Naive thymus-derived CD8-positive, alpha-beta T cell (primary cell): ENCODE measurements around the gene LAMA5. TPM values are rescaled to one million over a fixed set of nuclear protein-coding genes. Genes with fewer than 3 reads are reported as not detected.

ENCODE experiments used
- ATAC-seq, 2 donors: fragments of 150-1000 bp; cut with Tn5 transposase in 1 of 2; sonication (Bioruptor Pico), chemical (Tn5 transposase) in 1 of 2; 1 replicate in 1 of 2; 2 replicates in 1 of 2; pipeline ENCODE4 v1.10.0; 2021; ENCODE audit warnings: mild to moderate bottlenecking in 2 of 2, moderate library complexity in 2 of 2
- POLR2A ChIA-PET: fragments of 350-600 bp; sonication (Branson Sonifier 250); formaldehyde crosslinking; loops from one replicate; lab custom pipeline; 2021; ENCODE audit warnings: antibody characterized with exemption; lab: Charles Lee
- DNase-seq, 10 donors: peaks; one replicate each; pipeline versions ENCODE4 v3.0.0 to v3.0.0-alpha.2; 2020 to 2022
- H3K27ac Mint-ChIP-seq, 10 donors: one replicate each; pipeline ENCODE4 v1.8.0; 2020 to 2022; ENCODE audit warnings: mild to moderate bottlenecking in 10 of 10, mixed read lengths in 10 of 10, moderate library complexity in 4 of 10, inconsistent platforms in 1 of 10
- H3K27me3 Mint-ChIP-seq, 5 donors: one replicate each; pipeline ENCODE4 v1.8.0; 2021 to 2022; ENCODE audit warnings: mixed read lengths in 5 of 5
- H3K36me3 Mint-ChIP-seq, 3 donors: one replicate each; pipeline ENCODE4 v1.8.0; 2020 to 2022; ENCODE audit warnings: mixed read lengths in 3 of 3, mild to moderate bottlenecking in 2 of 3, inconsistent platforms in 1 of 3
- H3K4me1 Mint-ChIP-seq, 4 donors: one replicate each; pipeline ENCODE4 v1.8.0; 2021 to 2022; ENCODE audit warnings: mixed read lengths in 4 of 4
- H3K4me3 Mint-ChIP-seq, 10 donors: one replicate each; pipeline ENCODE4 v1.8.0; 2020 to 2022; ENCODE audit warnings: mild to moderate bottlenecking in 10 of 10, mixed read lengths in 10 of 10, moderate library complexity in 6 of 10, inconsistent platforms in 1 of 10
- H3K9me3 Mint-ChIP-seq, 9 donors: one replicate each; pipeline ENCODE4 v1.8.0; 2020 to 2022; ENCODE audit warnings: mixed read lengths in 9 of 9, mild to moderate bottlenecking in 3 of 9, inconsistent platforms in 1 of 9, moderate library complexity in 1 of 9
- polyA plus RNA-seq, 3 donors: library from polyadenylated mRNA; unstranded; fragments of 300-500 nt; fragmentation: Illumina TruSeq; gene quantifications; one replicate each; pipeline ENCODE4 v1.2.3, GENCODE V29; 2021
- total RNA-seq, 8 experiments: library from RNA in 2 of 8; stranded (reverse) in 2 of 8; gene quantifications; one replicate each; pipeline ENCODE4 v1.2.3 and lab custom pipeline; 2021 to 2026

Gene LAMA5
- total and polyA plus RNA-seq, 5 experiments from 2014 or later: 0.27 to 4.0 (median 2.5) TPM; not detected in 2

DNA sequence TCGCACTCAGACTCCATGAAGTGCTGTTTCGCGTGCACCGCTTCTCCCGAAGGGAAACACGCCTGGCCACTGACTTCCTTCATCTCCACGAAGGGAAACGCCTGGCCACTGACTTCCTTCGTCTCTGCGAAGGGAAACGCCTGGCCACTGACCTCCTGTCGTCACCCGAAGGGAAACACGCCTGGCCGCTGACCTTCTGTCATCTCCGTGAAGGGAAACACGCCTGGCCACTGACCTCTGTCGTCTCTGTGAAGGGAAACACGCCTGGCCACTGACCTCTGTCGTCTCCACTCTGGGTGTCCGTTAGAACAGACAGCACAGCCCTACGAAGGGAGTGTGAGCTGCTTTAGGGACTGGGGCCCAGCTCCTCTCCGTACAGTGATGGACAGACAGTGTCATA, 81.4 kb downstream of the LAMA5 start:
- no peak overlapping the region for H3K27ac Mint-ChIP-seq
- no peaks in the 10 kb centered on the region for H3K9me3 Mint-ChIP-seq
- H3K4me3 Mint-ChIP-seq: no peak overlapping the region
- H3K27me3 Mint-ChIP-seq: no peaks in the 10 kb centered on the region
- peaks cover 0 to 64% (median 12%) of the 10 kb centered on the region in 3 donors for H3K36me3 Mint-ChIP-seq
- peaks cover 0 to 3% (median 0%) of the 10 kb centered on the region in 4 donors for H3K4me1 Mint-ChIP-seq
- POLR2A ChIA-PET: no interaction called here
- DNase-seq: no peak
- ATAC-seq: no peak

- Mint-ChIP-seq H3K36me3 (peaks cover 0 to 67% (median 12%) of the 10 kb centered on the region in 3 donors), H3K4me1 (peaks cover 0 to 3% (median 0%) of the 10 kb centered on the region in 4 donors), H3K27ac (no peak overlapping the region), H3K4me3 (no peak overlapping the region), H3K9me3 (no peaks in the 10 kb centered on the region), H3K27me3 (no peaks in the 10 kb centered on the region)
- POLR2A ChIA-PET: no interaction called here
- ATAC-seq: no peak
- DNase-seq: no peak
These were observed 82.0 kb downstream of the LAMA5 start for GRCh38 chr20:62285151-62285550.

DNA sequence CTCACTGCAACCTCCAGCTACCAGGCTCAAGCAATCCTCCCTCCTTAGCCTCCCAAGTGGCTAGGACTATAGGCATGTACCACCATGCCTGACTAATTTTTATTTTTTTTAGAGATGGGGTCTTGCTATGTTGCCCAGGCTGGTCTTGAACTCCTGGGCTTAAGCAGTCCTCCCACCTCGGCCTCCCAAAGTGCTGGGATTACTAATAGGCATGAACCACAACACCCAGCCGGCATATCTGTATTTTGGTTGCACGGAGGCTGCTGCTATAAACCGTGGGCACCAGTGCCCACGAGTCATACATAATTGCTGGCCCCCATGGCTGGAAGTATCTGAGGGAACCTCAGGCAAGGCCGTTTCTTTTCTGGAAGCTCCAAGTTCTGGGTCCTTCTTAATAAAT, 82.7 kb downstream of the LAMA5 start:
- POLR2A ChIA-PET: no interaction called here
- no peak for DNase-seq
- peaks cover 0 to 3% (median 0%) of the 10 kb centered on the region in 4 donors for H3K4me1 Mint-ChIP-seq

GRCh38 chr20:62282877-62283503, 84.1 kb downstream of the LAMA5 start:
- POLR2A ChIA-PET: interaction anchor here (0.6 kb wide), 1 partner anchor 19 kb away, joined by 5 read pairs; no protein-coding TSS in a partner anchor
- Mint-ChIP-seq H3K27ac (no peak overlapping the region), H3K27me3 (no peaks in the 10 kb centered on the region), H3K36me3 (peaks cover 0 to 74% (median 12%) of the 10 kb centered on the region in 3 donors), H3K4me1 (no peaks in the 10 kb centered on the region), H3K4me3 (no peak overlapping the region), H3K9me3 (no peaks in the 10 kb centered on the region)
- DNase-seq (no peak), ATAC-seq (no peak)

More for the DNA sequence above, 82.7 kb downstream of the LAMA5 start:
- Mint-ChIP-seq H3K27ac (no peak overlapping the region), H3K36me3 (peaks cover 0 to 74% (median 12%) of the 10 kb centered on the region in 3 donors), H3K27me3 (no peaks in the 10 kb centered on the region), H3K9me3 (no peaks in the 10 kb centered on the region), H3K4me3 (no peak overlapping the region)
- no peak for ATAC-seq

- Mint-ChIP-seq H3K27ac (peak overlapping the region in 1 of 10 donors; percentile 56), H3K36me3 (peaks cover 0 to 81% (median 12%) of the 10 kb centered on the region in 3 donors), H3K4me3 (no peak overlapping the region), H3K4me1 (no peaks in the 10 kb centered on the region), H3K27me3 (no peaks in the 10 kb centered on the region), H3K9me3 (no peaks in the 10 kb centered on the region)
- POLR2A ChIA-PET: no interaction called here
- DNase-seq (no peak), ATAC-seq (no peak)
These were observed 85.0 kb downstream of the LAMA5 start for GRCh38 chr20:62282103-62282502.

GRCh38 chr20:62281161-62281933, 85.8 kb downstream of the LAMA5 start:
- Mint-ChIP-seq H3K27ac (no peak overlapping the region), H3K27me3 (no peaks in the 10 kb centered on the region), H3K36me3 (peaks cover 0 to 85% (median 12%) of the 10 kb centered on the region in 3 donors), H3K9me3 (no peaks in the 10 kb centered on the region), H3K4me3 (no peak overlapping the region), H3K4me1 (no peaks in the 10 kb centered on the region)
- no peak for DNase-seq
- no peak for ATAC-seq
- POLR2A ChIA-PET: no interaction called here

DNA sequence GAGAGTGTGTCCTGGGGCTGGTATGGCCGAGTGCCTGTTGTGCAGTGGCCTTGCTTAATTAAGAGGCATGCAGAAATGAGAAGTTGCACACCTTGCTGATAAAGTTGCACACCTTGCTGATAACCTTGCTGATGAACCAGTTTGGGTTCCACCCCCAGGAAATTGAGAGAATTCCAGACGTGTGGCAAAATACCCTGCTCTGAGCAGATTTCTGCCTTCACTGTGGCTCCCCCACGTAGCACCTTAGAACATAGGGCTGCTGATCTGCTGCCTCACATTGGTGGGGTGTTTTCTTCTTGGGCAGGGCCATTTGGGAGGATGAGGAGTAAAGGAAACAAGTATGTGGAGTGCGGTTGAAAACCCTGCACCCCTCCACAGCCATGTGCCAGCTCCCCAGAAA, 86.8 kb downstream of the LAMA5 start:
- POLR2A ChIA-PET: no interaction called here
- DNase-seq (no peak), ATAC-seq (no peak)
- H3K27me3 Mint-ChIP-seq: no peaks in the 10 kb centered on the region
- H3K27ac Mint-ChIP-seq: no peak overlapping the region
- peaks cover 0 to 87% (median 12%) of the 10 kb centered on the region in 3 donors for H3K36me3 Mint-ChIP-seq
- H3K4me1 Mint-ChIP-seq: no peaks in the 10 kb centered on the region
- H3K4me3 Mint-ChIP-seq: no peak overlapping the region
- no peaks in the 10 kb centered on the region for H3K9me3 Mint-ChIP-seq

DNA sequence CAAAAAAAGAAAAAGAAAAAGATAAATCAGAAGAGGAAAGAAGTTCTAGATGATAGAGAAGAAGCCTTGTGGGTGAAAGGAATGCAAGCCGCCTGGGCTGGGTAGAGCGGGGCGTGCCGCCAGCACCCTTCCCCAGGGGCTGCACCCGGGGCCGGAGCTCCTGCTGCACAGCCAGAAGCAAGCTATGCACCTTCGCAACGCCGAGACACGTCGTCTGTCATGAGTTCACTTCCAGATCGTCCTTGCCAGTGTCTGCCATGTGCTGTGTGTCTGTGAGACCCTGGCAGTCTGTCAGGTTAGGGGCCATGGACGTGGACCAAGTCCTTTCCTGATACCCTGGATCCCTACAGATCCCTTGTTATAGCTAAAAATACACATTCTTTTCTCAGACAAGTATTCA, 89.9 kb downstream of the LAMA5 start:
- ATAC-seq (no peak), DNase-seq (no peak)
- Mint-ChIP-seq H3K9me3 (no peaks in the 10 kb centered on the region), H3K4me1 (peaks cover 0 to 3% (median 0%) of the 10 kb centered on the region in 4 donors), H3K4me3 (no peak overlapping the region), H3K27ac (peak overlapping the region in 1 of 10 donors; percentile 40), H3K27me3 (no peaks in the 10 kb centered on the region), H3K36me3 (peaks cover 0 to 92% (median 14%) of the 10 kb centered on the region in 3 donors)
- POLR2A ChIA-PET: no interaction called here

- Mint-ChIP-seq H3K36me3 (peaks cover 0 to 89% (median 10%) of the 10 kb centered on the region in 3 donors), H3K27ac (no peak overlapping the region)
- ATAC-seq: no peak
These were observed 90.7 kb downstream of the LAMA5 start for GRCh38 chr20:62276439-62276838.

DNA sequence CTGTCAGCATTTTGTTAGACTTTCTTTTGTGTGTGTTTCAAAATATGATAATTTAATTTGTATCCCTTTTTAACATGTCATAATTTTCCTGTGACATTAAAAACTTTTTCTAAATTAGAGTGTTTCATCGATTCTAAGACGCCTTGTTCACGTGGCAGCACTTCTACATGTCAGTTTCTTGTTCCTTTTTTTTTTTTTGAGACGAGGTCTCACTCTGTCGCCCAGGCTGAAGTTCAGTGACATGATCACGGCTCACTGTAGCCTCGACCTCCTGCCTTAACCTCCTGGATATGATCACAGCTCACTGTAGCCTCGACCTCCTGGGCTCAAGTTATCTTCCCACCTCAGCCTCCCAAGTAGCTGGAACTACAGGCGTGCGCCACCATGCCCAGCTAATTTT, 91.9 kb downstream of the LAMA5 start:
- peak overlapping the region in 1 of 10 donors; percentile 76 for H3K27ac Mint-ChIP-seq
- DNase-seq (no peak), ATAC-seq (no peak)
- no peaks in the 10 kb centered on the region for H3K9me3 Mint-ChIP-seq
- peaks cover 0 to 79% (median 10%) of the 10 kb centered on the region in 3 donors for H3K36me3 Mint-ChIP-seq
- peaks cover 0 to 5% (median 0%) of the 10 kb centered on the region in 4 donors for H3K4me1 Mint-ChIP-seq
- POLR2A ChIA-PET: no interaction called here
- no peaks in the 10 kb centered on the region for H3K27me3 Mint-ChIP-seq
- H3K4me3 Mint-ChIP-seq: no peak overlapping the region

More at GRCh38 chr20:62276439-62276838, 90.7 kb downstream of the LAMA5 start:
- DNase-seq: no peak
- Mint-ChIP-seq H3K4me3 (no peak overlapping the region), H3K4me1 (peaks cover 0 to 3% (median 0%) of the 10 kb centered on the region in 4 donors), H3K27me3 (no peaks in the 10 kb centered on the region), H3K9me3 (no peaks in the 10 kb centered on the region)
- POLR2A ChIA-PET: no interaction called here

DNA sequence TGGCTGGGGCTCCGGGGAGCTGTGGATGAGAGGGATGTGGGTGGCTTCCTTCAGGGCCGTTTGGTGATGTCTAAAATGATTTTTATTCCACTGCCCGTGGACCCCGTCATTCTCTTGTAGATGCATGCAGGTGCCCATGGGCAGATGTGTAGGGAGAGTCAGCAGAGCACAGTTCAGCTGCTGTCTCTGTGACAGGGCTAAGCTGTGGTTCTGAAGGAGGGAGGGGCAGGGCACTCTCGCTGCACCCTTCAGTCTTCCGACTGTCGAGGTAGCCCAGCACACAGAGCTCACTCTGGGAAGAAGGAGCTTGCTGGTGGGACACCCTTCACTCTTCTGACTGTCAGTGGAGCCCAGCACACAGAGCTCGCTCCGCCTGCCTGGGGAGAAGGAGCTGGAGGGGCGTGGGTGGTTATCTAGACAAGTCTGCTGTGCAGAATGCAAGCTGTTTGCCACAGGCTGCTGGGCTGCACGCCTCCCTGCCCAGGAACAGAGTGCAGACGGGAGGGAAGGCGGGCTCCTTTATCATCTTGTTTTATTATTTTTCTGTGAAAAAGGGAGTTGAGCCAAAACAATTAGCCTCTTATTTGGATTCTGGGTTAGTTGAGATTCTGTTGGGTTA, 92.7 kb downstream of the LAMA5 start:
- Mint-ChIP-seq H3K4me3 (no peak overlapping the region), H3K36me3 (peaks cover 0 to 73% (median 10%) of the 10 kb centered on the region in 3 donors), H3K9me3 (no peaks in the 10 kb centered on the region)

DNA sequence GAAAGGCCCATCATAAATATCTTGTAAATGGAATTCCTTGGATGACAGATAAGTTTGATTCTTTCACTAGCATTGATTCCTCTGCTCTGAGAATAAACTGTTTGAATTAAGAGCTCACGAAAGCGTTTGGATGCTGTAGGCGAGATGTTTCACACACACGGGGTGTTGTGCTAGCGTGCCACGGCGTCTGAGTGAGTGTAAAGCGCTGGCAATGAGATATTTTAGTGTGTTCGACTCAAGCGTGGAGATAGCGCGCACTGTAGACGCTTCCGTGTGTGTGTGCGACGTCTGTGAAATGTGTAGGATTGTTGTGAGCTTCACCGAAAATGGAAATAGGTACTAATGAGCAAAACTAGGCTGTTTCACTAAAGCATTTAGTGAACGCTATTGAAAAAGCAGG, 93.7 kb downstream of the LAMA5 start:
- Mint-ChIP-seq H3K4me1 (peaks cover 0 to 5% (median under 1%) of the 10 kb centered on the region in 4 donors), H3K4me3 (no peak overlapping the region), H3K36me3 (peaks cover 0 to 68% (median 10%) of the 10 kb centered on the region in 3 donors), H3K27ac (peak overlapping the region in 3 of 10 donors; percentile 13 to 76 (median 55)), H3K27me3 (no peaks in the 10 kb centered on the region), H3K9me3 (no peaks in the 10 kb centered on the region)
- DNase-seq (no peak), ATAC-seq (no peak)
- POLR2A ChIA-PET: no interaction called here

More for the DNA sequence above, 92.7 kb downstream of the LAMA5 start:
- Mint-ChIP-seq H3K4me1 (peaks cover 0 to 5% (median under 1%) of the 10 kb centered on the region in 4 donors), H3K27me3 (no peaks in the 10 kb centered on the region), H3K27ac (peak overlapping the region in 2 of 10 donors; percentile 65 to 76)
- POLR2A ChIA-PET: no interaction called here
- ATAC-seq: no peak
- DNase-seq: no peak

DNA sequence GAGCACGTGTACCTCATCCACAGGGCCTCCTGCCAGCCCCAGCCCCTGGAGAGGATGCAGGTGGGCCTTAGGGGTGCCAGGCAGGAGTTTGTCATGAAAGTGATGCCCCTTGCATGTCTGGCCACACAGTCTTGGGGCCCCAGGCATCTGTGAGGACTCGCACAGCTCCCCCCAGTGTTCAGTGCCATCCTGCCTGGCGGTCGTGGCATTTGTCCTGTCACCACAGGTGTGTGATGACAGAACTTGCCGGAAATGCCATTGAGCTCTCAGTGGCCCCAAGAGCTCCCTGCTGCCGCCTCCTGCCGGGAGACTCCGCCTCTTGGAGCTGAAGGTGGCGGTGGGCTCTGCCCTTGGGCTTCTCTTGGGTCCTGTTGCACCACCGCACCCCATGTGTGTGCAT, 94.9 kb downstream of the LAMA5 start:
- Mint-ChIP-seq H3K27me3 (no peaks in the 10 kb centered on the region), H3K4me3 (no peak overlapping the region), H3K9me3 (no peaks in the 10 kb centered on the region), H3K27ac (no peak overlapping the region), H3K4me1 (peaks cover 0 to 5% (median 2%) of the 10 kb centered on the region in 4 donors), H3K36me3 (peaks cover 0 to 63% (median 10%) of the 10 kb centered on the region in 3 donors)
- ATAC-seq: no peak
- no peak for DNase-seq
- POLR2A ChIA-PET: no interaction called here
